Measurements from ENCODE around the gene TRDN.

GRCh38 chr6:123676793-123677192 lies 40.0 kb upstream of the TRDN start:
- TF ChIP-seq, protein P1, sequence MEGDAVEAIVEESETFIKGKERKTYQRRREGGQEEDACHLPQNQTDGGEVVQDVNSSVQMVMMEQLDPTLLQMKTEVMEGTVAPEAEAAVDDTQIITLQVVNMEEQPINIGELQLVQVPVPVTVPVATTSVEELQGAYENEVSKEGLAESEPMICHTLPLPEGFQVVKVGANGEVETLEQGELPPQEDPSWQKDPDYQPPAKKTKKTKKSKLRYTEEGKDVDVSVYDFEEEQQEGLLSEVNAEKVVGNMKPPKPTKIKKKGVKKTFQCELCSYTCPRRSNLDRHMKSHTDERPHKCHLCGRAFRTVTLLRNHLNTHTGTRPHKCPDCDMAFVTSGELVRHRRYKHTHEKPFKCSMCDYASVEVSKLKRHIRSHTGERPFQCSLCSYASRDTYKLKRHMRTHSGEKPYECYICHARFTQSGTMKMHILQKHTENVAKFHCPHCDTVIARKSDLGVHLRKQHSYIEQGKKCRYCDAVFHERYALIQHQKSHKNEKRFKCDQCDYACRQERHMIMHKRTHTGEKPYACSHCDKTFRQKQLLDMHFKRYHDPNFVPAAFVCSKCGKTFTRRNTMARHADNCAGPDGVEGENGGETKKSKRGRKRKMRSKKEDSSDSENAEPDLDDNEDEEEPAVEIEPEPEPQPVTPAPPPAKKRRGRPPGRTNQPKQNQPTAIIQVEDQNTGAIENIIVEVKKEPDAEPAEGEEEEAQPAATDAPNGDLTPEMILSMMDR (IDR thresholded peaks at IDR 0.05; ENCODE audit: low read length), result no peak
- no peak for TF ChIP-seq EZH2 (IDR thresholded peaks at IDR 0.05; ENCODE audit: borderline replicate concordance, low read length)
